IMR-90 (cell line): ENCODE data around the gene RUFY2. TPM values are rescaled to one million over a fixed set of nuclear protein-coding genes. Genes with fewer than 3 reads are reported as not detected.

Experiments
- ATAC-seq: fragments of 200-7000 bp; cut with Tn5 transposase; 2 replicates; pipeline ENCODE4 v1.9.1; 2020; ENCODE audit warnings: low read depth, mild to moderate bottlenecking, moderate library complexity
- BruUV-seq: library from RNA; stranded (reverse); fragments of 400-500 nt; replicated peaks from 2 replicates; lab custom pipeline; 2021; lab: Mats Ljungman, UMichigan
- CTCF ChIA-PET: fragments of 300-600 bp; formaldehyde crosslinking; extraction: SDS; loops from one replicate; lab custom pipeline; 2021; ENCODE audit warnings: antibody characterized with exemption; lab: Yijun Ruan, JAX
- POLR2A ChIA-PET: fragments of 300-600 bp; sonication (Branson Sonifier 250); formaldehyde crosslinking; loops from one replicate; lab custom pipeline; 2022; ENCODE audit warnings: antibody characterized with exemption; ENCODE audit not compliant: unreplicated experiment; lab: Charles Lee
- DNase-seq: peaks from one replicate; pipeline ENCODE4 v3.0.0; 2013
- H2AFZ ChIP-seq: replicated peaks from 2 replicates; pipeline ENCODE3; 2013; ENCODE audit warnings: low read length, mild to moderate bottlenecking; ENCODE audit not compliant: poor library complexity
- H2AK5ac ChIP-seq: 2 replicates; pipeline ENCODE4 v1.6.1; 2013; ENCODE audit warnings: low read depth, low read length, inconsistent platforms
- H2AK9ac ChIP-seq: replicated peaks from 2 replicates; pipeline ENCODE3; 2013; ENCODE audit warnings: mild to moderate bottlenecking, low read depth, low read length, moderate library complexity; ENCODE audit not compliant: poor library complexity
- H2BK120ac ChIP-seq: 2 replicates; pipeline ENCODE4 v1.6.1; 2013; ENCODE audit warnings: low read depth, low read length, inconsistent platforms
- H2BK15ac ChIP-seq: 3 replicates; pipeline ENCODE4 v1.6.1; 2013; ENCODE audit warnings: low read depth, low read length, inconsistent platforms
- H2BK20ac ChIP-seq: 2 replicates; pipeline ENCODE4 v1.6.1; 2013; ENCODE audit warnings: low read depth, mild to moderate bottlenecking, inconsistent platforms, low read length, moderate library complexity
- H2BK5ac ChIP-seq: 2 replicates; pipeline ENCODE4 v1.6.1; 2013; ENCODE audit warnings: mild to moderate bottlenecking, low read depth, low read length, inconsistent platforms; ENCODE audit not compliant: poor library complexity, severe bottlenecking
- H3K14ac ChIP-seq: replicated peaks from 2 replicates; pipeline ENCODE4 v1.6.1; 2013; ENCODE audit warnings: low read depth, low read length, inconsistent platforms
- H3K18ac ChIP-seq: 2 replicates; pipeline ENCODE4 v1.6.1; 2013; ENCODE audit warnings: low read depth, low read length, control low read depth
- H3K23ac ChIP-seq: 2 replicates; pipeline ENCODE4 v1.6.1; 2013; ENCODE audit warnings: low read depth, low read length, inconsistent platforms
- H3K27ac ChIP-seq: 2 replicates; pipeline ENCODE4 v1.5.1; 2013; ENCODE audit warnings: mild to moderate bottlenecking, control low read depth, low read length; ENCODE audit not compliant: insufficient read depth
- H3K27me3 ChIP-seq: 2 replicates; pipeline ENCODE4 v1.6.1; 2013; ENCODE audit warnings: low read length; ENCODE audit not compliant: control insufficient read depth, insufficient read depth
- H3K36me3 ChIP-seq: 2 replicates; pipeline ENCODE4 v1.6.1; 2013; ENCODE audit warnings: low read length, mixed read lengths; ENCODE audit not compliant: control insufficient read depth, insufficient read depth
- H3K4ac ChIP-seq: 2 replicates; pipeline ENCODE4 v1.6.1; 2013; ENCODE audit warnings: low read depth, low read length, inconsistent platforms
- H3K4me1 ChIP-seq: 2 replicates; pipeline ENCODE4 v1.6.1; 2013; ENCODE audit warnings: low read length, mixed read lengths; ENCODE audit not compliant: control insufficient read depth, insufficient read depth
- H3K4me2 ChIP-seq: 2 replicates; pipeline ENCODE4 v1.6.1; 2013; ENCODE audit warnings: low read depth, mild to moderate bottlenecking, control low read depth, low read length, moderate library complexity
- H3K4me3 ChIP-seq: 2 replicates; pipeline ENCODE4 v1.5.1; 2013; ENCODE audit warnings: low read depth, mild to moderate bottlenecking, control low read depth, low read length, moderate library complexity; ENCODE audit not compliant: insufficient read depth
- H3K56ac ChIP-seq: 2 replicates; pipeline ENCODE4 v1.6.1; 2013; ENCODE audit warnings: low read length, inconsistent platforms; ENCODE audit not compliant: insufficient read depth; ENCODE audit errors: extremely low read depth
- H3K79me1 ChIP-seq, 2 experiments: 2 replicates each; pipeline ENCODE4 v1.6.1; 2013; ENCODE audit warnings: low read length in 2 of 2, inconsistent platforms in 1 of 2, low read depth in 1 of 2
- H3K9ac ChIP-seq: 2 replicates; pipeline ENCODE4 v1.6.1; 2013; ENCODE audit warnings: low read depth, low read length, control low read depth
- H3K9me1 ChIP-seq: 2 replicates; pipeline ENCODE4 v1.6.1; 2013; ENCODE audit warnings: low read length, inconsistent platforms; ENCODE audit not compliant: insufficient read depth
- H3K9me3 ChIP-seq: 2 replicates; pipeline ENCODE4 v1.6.1; 2013; ENCODE audit warnings: low read length; ENCODE audit not compliant: control insufficient read depth, insufficient read depth
- H4K20me1 ChIP-seq: 2 replicates; pipeline ENCODE4 v1.6.1; 2013; ENCODE audit warnings: low read length, inconsistent platforms; ENCODE audit not compliant: insufficient read depth
- H4K5ac ChIP-seq: 2 replicates; pipeline ENCODE4 v1.6.1; 2013; ENCODE audit warnings: mild to moderate bottlenecking, low read depth, low read length, control low read depth
- H4K8ac ChIP-seq, 2 experiments: 2 replicates each; pipeline ENCODE4 v1.6.1; 2013; ENCODE audit warnings: low read depth in 2 of 2, low read length in 2 of 2, control low read depth in 1 of 2, inconsistent platforms in 1 of 2
- H4K91ac ChIP-seq: 2 replicates; pipeline ENCODE4 v1.6.1; 2013; ENCODE audit warnings: low read depth, low read length, inconsistent platforms; ENCODE audit not compliant: insufficient read depth
- BHLHE40 ChIP-seq: fragments of 150-350 bp; IDR thresholded peaks from 2 replicates; pipeline ENCODE4 v1.6.1; 2016; ENCODE audit warnings: mild to moderate bottlenecking, low read depth, low read length
- CEBPB ChIP-seq: IDR thresholded peaks from 2 replicates; pipeline ENCODE4 v1.6.1; 2012; ENCODE audit warnings: low read depth, low read length, improper control_type of control experiment
- FOS ChIP-seq: fragments of 150-350 bp; IDR thresholded peaks from 2 replicates; pipeline ENCODE4 v1.6.1; 2016; ENCODE audit warnings: low read depth, low read length
- MAZ ChIP-seq: IDR thresholded peaks from 2 replicates; pipeline ENCODE4 v1.6.1; 2012; ENCODE audit warnings: low read depth, mild to moderate bottlenecking, low read length, improper control_type of control experiment, moderate library complexity, borderline replicate concordance
- RAD21 ChIP-seq: IDR thresholded peaks from 2 replicates; pipeline ENCODE4 v1.6.1; 2012; ENCODE audit warnings: low read length, improper control_type of control experiment
- RFX5 ChIP-seq: IDR thresholded peaks from 2 replicates; pipeline ENCODE4 v1.8.0; 2012; ENCODE audit warnings: low read depth, mild to moderate bottlenecking, low read length, moderate library complexity
- SMC3 ChIP-seq: fragments of 150-350 bp; IDR thresholded peaks from 2 replicates; pipeline ENCODE4 v1.6.1; 2016; ENCODE audit warnings: low read depth, mild to moderate bottlenecking, antibody characterized with exemption, low read length, moderate library complexity
- USF2 ChIP-seq: fragments of 150-350 bp; IDR thresholded peaks from 2 replicates; pipeline ENCODE4 v1.6.1; 2017; ENCODE audit warnings: mild to moderate bottlenecking, antibody characterized with exemption, low read length, low read depth
- WGBS, 2 experiments: methylation state at CpG; one replicate each; pipeline versions ENCODE4 v1.1.5 to v1.1.7; 2013; ENCODE audit warnings: missing lambda C conversion rate in 2 of 2; ENCODE audit not compliant: insufficient read length in 1 of 2; ENCODE audit errors: extremely low coverage in 2 of 2; 5-methylcytosine and 5-hydroxymethylcytosine counted together
- dilution Hi-C: fragments of 300-500 bp; cut with HindIII; formaldehyde crosslinking; loops from one replicate; pipeline ENCODE4 v1.14.3; 2018; ENCODE audit warnings: low sequenced_read_pairs; ENCODE audit not compliant: unreplicated experiment
- in situ Hi-C: fragments of 300-500 bp; cut with MboI; formaldehyde crosslinking; loops from 3 replicates; pipeline ENCODE4 v1.14.3; 2019; ENCODE audit warnings: low sequenced_read_pairs, inconsistent platforms, mixed read lengths
- intact Hi-C: fragments of 100-400 bp; cut with micrococcal nuclease; formaldehyde crosslinking; loops from 2 replicates; pipeline ENCODE4 v1.10.0; 2022
- polyA plus RNA-seq, 3 experiments: library from polyadenylated mRNA; depleted of rRNA; stranded (reverse); fragments of >200 nt; gene quantifications; 2 replicates each; pipeline ENCODE4 v1.2.3, GENCODE V29; 2012; ENCODE audit warnings: low replicate concordance in 1 of 3
- total RNA-seq: library from RNA; depleted of rRNA; stranded (reverse); fragments of >200 nt; gene quantifications from 2 replicates; pipeline ENCODE4 v1.2.3, GENCODE V29; 2012
- TF ChIP-seq, protein P1 (sequence below): fragments of 150-350 bp; IDR thresholded peaks from 2 replicates; pipeline ENCODE4 v1.6.1; 2016; ENCODE audit warnings: low read depth, mild to moderate bottlenecking, low read length, moderate library complexity, borderline replicate concordance

RUFY2 gene
- total and polyA plus RNA-seq, 2 of the 4 experiments (the other 2 are of a cell fraction) = 6.7 to 6.8 TPM

DNA sequence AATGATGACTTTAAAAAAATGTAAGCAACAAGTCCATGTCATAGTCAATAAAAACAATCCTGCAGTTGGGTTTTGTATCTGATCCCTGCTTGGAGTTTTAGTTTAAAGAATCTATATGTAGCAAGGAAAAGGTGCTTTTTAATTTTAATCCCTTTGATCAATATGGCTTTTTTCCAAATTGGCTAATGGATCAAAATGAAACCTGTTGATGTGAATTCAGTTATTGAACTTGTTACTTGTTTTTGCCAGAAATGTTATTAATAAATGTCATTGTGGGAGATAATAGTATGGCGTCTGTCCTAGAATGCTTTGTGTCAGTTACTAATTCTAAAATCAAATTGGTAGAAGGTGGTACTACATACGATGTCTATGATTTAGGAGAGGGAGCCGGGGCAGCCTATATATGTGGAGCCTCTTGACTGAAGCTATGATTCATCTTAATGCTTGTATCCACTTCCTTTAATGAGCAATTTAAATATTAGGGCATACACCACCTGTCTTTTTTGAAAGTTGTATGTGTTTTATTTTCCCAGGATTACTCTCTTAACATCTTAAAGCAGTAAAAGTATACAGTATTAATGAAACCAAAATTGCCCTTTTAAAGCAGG is 64.1 kb downstream of the RUFY2 start:
- Histone ChIP-seq H2BK20ac (no peak overlapping the region), H3K4me2 (no peak overlapping the region), H3K79me1 (peaks cover 22 to 32% of the 10 kb centered on the region in 2 experiments), H4K20me1 (peaks cover 42% of the 10 kb centered on the region), H2AK5ac (no peak overlapping the region), H2BK5ac (no peak overlapping the region), H4K5ac (no peak overlapping the region), H3K27ac (no peak overlapping the region), H3K23ac (no peak overlapping the region), H3K4me1 (no peaks in the 10 kb centered on the region), H4K8ac (no peak overlapping the region), H3K36me3 (peaks cover 53% of the 10 kb centered on the region), H4K91ac (no peak overlapping the region), H2AFZ (no peak overlapping the region), H2BK120ac (no peak overlapping the region), H3K4me3 (no peak overlapping the region), H2BK15ac (no peak overlapping the region), H3K14ac (no peak overlapping the region), H3K27me3 (no peaks in the 10 kb centered on the region), H3K18ac (no peak overlapping the region), H3K9me1 (no peaks in the 10 kb centered on the region), H3K4ac (no peak overlapping the region), H3K56ac (no peak overlapping the region), H3K9ac (no peak overlapping the region), H2AK9ac (no peak overlapping the region), H3K9me3 (no peaks in the 10 kb centered on the region)
- ATAC-seq = no peak
- TF ChIP-seq CEBPB (no peak), MAZ (no peak), RAD21 (no peak), SMC3 (no peak), FOS (no peak), RFX5 (no peak), USF2 (no peak), BHLHE40 (no peak)
- TF ChIP-seq, protein P1, sequence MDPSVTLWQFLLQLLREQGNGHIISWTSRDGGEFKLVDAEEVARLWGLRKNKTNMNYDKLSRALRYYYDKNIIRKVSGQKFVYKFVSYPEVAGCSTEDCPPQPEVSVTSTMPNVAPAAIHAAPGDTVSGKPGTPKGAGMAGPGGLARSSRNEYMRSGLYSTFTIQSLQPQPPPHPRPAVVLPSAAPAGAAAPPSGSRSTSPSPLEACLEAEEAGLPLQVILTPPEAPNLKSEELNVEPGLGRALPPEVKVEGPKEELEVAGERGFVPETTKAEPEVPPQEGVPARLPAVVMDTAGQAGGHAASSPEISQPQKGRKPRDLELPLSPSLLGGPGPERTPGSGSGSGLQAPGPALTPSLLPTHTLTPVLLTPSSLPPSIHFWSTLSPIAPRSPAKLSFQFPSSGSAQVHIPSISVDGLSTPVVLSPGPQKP = no peak
- dilution Hi-C loops (no loop called here), in situ Hi-C loops (no loop called here), intact Hi-C loops (loop anchor here (10.0 kb wide), 1 partner anchor 402 kb away; no protein-coding TSS in a partner anchor)
- ChIA-PET POLR2A (no interaction called here), CTCF (interaction anchor here (0.5 kb wide), 1 partner anchor 573 kb away, joined by 3 read pairs; no protein-coding TSS in a partner anchor)
- BruUV-seq = no TSS peak
- DNase-seq = no peak
- WGBS, 2 experiments = 86% methylated on average over 1 of the region's 3 CpGs; no CpG with 5 or more reads in 1 of the 2 experiments
